Activated naive CD8-positive, alpha-beta T cell treated with anti-CD3 and anti-CD28 coated beads, Interleukin-2, amount 50 U/mL, for 16 hours (primary cell): ENCODE results near the gene MBP.
"Not testable (repeated sequence)": the region's sequence is repeated elsewhere in the genome, so short reads cannot be mapped to it uniquely, and the experiment has no call there.

Source experiments
- DNase-seq: peaks from one replicate; pipeline ENCODE4 v3.0.0-alpha.2; 2020; ENCODE audit warnings: low read depth, low spot score

The MBP gene

DNA sequence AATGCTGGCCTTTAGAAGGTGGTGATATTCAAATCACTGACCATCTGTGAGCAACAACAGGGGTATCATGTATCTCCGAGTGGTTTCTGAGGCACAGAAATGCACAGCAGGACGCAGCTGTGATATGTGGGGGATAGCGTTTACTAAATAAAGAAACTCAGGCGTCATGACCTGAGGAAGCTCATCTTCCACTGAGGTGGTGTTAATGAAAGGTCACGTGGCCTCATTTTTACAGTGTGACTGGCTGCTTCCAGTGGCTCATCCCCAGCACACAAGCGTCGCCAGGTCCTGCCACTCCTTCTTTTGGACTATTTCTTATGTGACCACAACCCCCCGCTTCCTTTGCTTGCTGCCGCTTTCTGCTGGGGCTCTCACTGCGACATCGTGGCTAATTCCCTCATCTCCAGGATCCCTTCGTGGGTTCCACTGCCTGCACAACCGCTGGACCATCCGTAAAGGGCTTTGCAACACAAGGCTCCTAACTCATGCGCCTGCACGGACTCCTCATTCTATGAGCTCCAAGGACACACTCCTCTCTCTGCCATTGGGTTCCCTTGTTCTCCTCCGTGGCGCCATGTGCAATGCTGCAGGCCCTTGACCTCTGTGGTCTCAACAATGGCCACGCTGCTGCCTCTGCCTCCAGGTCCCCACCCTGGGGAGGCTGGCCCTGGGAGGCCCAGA, 109.3 kb downstream of the MBP start:
- no peak for DNase-seq

- DNase-seq, result no peak
Measured at GRCh38 chr18:77022556-77022955, 110.0 kb downstream of the MBP start.

GRCh38 chr18:77022116-77022515, 110.5 kb downstream of the MBP start:
- no peak for DNase-seq

- DNase-seq, result not testable (repeated sequence)
Measured at GRCh38 chr18:77021478-77021877, 111.1 kb downstream of the MBP start.

DNA sequence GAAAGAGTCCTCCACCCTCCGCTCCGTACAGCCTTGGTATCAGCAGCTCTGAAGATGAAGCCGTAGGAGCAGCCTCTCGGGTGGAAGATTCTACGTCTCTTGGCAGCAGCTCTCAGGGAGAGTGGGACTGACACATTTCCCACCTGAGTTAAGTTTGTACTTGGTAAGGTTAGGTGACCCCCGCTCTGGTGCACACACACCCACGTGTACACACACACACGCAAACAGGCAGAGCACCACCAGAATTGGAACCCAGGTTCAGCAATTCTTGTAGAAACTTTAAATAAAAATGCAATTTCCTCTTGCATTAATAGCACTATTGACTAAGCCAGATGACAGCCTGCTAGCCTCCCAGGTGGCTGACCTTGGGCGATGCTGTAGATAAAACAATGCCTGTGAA, 111.5 kb downstream of the MBP start:
- DNase-seq, result no peak

DNA sequence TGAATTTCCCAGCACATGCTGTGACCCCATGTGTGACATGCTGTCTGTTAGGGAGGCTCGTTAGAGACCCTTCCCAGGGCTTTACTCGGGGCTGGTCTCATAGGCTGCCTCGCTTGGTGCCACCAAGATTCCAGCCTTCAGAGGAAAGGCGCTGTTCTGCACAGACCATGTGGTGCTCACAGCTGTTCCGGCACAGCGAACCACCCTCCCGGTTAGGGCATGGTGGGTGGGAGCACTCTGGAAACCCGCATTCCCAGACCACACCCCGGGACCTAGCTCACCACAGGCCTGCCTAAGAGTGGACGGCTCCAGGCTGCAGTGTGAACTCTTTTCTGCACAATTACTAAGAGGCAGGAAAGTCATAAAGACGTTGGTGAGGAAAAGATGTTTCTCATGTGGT, 112.0 kb downstream of the MBP start:
- DNase-seq, result no peak

- no peak for DNase-seq
Measured at GRCh38 chr18:77019641-77020040, 112.9 kb downstream of the MBP start.

GRCh38 chr18:77018650-77019049, 113.9 kb downstream of the MBP start:
- DNase-seq, result not testable (repeated sequence)

- DNase-seq, result no peak
Measured at GRCh38 chr18:77017355-77017754, 115.2 kb downstream of the MBP start.

- no peak for DNase-seq
Measured at GRCh38 chr18:77016936-77017335, 115.6 kb downstream of the MBP start.

DNA sequence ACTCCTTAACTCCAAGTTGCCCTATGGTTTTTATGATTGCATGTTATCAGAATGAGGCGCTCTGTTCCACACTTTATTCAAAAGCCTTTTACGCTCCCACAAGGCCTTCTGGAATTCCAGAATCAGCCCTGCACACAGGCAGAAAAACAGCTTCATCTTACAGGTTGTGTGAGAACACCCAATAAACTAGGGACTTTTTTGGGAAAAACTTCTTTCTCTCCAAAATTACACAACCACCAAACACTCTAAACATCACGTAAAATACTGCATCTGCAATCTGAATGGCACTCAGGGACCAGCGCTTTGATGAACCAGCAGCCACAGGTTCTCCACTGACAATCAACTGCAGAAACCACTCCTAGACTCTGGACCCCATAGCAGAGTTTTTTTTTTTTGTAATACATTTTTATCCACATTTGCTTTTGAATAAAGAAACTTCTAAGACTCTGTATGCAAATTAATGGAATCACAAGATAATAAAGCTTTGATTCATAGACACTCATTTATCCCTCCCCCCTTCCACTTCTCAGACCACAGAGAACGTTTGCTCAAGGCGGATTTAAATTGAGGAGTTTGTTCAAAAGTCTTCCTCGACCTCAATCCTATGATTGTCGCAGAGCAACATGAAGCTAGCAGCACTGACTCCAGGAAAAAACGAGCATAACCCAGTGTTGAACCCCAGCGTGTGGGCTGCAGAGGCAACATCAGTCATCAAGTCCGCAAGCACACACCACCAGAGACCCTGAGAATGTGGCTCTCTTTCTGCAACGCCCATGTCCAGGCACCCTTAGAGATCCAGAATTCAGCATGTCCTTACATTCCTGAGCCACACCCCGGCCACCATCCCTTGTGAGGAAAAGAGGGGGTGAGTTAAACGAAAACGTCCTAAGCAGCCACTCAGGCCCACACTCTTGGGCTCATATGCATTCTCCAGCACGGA, 116.5 kb downstream of the MBP start:
- DNase-seq, result no peak

DNA sequence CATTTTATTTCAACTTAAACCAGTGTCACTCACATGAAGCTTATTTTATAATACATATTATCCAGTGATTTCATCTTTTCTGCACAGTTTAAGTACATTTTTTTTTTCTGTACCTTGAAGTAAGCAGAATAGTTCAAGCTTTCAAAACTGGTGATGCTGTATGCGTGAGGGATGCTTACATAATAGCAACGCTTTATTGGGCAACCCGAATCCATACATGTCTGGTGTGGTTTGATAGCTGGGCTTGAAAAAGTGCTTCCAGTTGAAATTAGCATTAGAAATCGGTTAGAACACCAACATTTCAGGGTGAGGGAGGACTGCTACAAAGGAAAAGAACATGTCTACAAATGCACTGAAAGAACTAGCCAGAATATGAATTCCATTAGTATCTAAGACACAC, 117.4 kb downstream of the MBP start:
- DNase-seq, result no peak

DNA sequence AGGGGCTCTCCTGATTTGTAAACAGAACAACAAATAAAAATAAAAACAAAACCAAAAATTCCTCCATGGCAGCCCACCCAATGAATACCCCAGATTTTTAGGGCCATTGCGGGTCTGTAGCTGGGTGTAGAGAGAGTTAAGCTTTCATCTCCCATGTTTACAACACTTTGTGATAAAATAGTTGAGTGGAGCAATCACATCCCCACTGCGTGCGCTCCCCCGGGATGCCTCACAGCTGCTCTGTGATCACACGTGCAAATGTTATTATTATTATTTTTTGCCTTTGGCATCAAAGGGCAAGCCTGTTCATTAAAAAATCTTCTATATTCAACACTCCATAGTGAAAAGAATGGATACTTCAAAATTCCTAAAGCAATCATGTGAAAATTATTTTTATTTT, 118.0 kb downstream of the MBP start:
- DNase-seq, result no peak

DNA sequence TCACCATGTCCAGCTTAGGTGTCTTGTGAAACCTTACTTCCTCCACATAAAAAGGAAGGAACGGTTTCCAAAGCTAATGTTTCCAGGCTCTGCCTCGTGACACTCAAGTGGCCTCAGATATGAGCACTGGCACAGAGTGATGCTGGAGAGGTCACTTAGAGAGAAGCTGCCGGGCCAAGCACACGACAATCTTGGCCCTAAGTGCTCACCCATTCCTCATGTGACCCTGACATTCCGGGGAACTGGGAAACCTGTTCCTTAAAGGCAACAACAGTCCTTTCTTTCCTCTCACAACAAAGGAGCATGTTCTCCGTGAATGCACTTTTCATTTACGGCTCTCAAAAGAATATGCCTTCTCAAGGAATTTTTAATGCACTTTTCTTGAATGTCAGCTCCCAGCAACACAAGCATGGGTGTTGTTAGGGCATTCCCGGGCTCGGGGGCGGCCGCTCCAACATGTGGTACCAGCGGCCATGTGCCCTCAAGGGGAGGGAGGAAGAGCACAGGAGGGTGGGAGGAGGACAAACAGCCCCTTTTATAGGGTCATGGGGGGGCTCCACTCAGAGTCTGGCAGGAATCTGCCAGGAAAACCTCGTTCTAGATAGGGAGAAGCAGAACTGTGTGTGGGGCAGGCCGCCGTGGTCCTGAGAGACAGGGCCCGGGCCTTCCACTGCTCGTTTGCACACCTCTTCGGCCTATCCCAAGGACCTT, 118.6 kb downstream of the MBP start:
- no peak for DNase-seq

DNA sequence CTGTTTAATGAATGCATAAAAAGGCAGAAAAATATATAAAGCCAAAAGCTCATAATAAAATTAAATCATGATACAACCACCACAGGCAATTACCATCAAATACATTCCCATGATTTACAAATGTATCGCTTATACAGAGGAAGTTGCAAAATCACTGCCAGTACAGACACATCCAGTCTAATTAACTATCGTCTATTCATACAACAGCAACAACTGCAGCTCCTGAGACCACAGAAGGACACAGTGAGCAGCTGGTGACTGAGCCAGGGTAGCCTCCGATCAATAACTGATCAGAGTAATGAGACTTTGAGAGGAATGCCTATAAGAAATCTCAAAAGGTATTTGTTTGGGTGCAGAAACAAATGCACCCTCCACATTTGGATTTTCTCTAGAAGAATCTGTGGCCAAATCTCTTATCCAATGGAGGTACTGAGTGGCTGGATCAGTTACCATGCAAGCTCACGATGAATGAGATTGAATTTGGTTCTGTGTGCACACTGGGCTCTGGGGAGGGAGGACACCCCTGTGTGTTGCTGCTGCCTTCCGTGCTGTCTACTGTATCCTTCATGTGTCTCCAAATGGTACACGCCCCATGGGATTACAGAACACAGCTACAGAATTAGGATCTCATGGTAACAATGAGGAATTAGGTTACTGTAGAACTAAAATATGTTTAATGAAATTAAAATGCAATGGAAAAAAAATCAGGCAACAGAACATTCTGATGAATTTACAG, 119.6 kb downstream of the MBP start:
- no peak for DNase-seq

DNA sequence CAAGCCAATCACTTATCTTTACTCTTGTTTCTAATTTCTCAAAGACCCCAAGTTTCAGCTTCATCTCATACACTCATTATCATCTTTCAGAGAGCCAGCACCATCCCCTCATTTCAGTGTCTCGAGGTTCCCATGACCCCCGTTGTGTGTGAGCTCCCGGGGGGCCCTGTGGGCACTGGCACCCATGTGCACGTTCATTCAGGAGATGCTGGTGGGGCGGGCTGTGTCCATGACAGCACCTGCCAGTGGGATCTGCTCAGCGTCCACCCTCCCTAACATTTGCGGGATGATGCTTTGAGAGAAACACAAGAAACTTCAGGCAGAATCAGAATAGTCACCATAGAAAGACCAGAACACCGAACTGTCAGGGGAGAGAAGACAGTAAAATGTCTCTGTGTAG, 120.5 kb downstream of the MBP start:
- DNase-seq, result no peak

- DNase-seq, result no peak
Measured at GRCh38 chr18:77009675-77010074, 122.9 kb downstream of the MBP start.

DNA sequence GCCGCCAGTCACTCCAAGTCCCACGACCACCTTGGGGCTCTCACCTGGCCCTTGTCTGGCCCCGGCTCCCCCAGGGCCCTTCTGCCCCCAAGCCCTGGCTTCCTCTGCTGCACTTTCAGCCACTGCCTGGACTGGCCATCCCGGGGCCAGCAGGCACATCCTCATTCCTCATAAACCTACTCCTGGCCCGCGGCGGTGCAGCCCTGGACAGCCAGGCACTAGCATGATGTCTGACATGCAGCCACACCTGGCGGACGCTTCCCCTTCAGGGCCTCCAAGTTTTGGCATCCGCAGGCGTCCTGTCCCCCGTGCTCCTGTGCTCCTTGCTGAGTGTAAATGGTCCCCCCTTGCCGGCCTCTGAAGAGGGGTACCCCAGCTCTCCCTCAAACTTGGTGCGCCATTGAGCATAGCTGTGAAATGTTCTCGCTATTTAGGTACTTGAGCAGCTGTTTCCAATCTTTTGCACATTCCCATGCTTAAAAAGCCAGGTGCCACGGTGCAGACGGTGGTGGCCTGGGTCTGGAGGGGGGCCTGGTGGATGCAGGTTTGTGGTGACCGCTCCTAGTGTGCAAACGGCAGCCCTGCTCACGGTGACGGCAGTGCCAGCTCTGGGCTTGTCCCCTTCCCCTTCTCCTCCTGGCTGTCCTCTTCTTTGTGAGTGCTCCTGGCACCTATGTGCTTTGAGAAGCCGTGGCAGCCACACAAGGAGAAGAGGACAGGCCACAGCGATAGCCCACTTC, 123.8 kb downstream of the MBP start:
- DNase-seq, result no peak

DNA sequence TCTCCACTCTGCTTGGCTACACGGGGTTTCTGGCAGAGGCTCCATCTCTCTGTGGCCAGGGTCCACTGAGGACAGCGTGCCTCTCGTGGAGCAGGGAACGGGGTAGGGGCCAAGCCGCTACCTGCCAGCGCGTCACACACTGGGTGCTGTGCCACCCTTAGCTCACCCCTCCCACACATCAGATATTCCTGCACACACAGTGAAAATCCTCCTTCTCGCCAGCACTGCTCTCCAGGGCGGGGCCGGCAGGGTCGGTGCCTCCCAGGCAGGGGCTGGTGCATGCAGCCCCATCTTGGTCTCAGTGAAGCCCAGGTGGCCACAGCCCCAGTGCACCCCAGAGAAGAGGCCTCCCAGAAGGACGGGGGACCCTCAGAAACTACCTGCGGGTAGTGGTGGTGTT, 124.6 kb downstream of the MBP start:
- DNase-seq, result no peak

DNA sequence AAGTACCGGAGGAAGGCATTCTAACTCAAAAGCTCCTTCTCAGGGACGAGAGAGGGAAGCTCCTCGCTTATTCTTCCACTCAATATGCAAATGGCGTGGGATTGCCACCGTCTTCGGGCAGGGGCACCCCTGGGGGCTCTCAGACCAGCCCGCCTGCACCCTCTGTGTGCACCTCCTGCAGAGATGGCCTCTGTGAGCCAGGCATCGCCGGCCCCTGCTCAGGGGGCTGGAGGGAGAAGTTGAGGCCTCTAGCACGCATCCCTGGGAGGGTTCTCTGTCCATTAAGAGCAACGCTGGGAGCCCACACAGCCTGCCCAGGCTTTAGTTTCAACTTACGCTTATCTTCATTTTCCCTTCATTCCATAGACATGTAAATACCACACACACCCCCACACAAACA, 125.3 kb downstream of the MBP start:
- DNase-seq, result no peak
